ENCODE measurements around the gene ISCA2.

DNA sequence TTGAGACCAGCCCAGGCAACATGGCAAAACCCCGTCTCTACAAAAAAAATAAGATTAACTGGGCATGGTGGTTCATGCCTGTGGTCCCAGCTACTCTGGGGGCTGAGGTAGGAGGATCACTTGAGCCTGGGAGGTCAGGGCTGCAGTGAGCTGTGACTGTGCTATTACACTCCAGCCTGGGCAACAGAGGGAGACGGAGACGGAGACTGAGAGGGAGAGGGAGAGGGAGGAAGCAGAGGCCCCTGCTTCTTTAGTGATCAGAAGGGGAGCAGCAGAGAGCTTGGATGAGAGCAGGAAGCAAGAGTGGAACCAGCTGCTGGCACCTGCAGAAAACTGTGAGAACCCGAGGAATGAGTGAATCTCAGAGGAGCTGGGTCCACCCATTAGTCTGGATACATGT, 45.9 kb downstream of the ISCA2 start:
- no peak for TF ChIP-seq SP1 (IDR thresholded peaks at IDR 0.05)
- no peak for TF ChIP-seq FOXK2 (IDR thresholded peaks at IDR 0.05)
- TF ChIP-seq NFRKB (IDR thresholded peaks at IDR 0.05) = no peak
- TF ChIP-seq, protein P1, sequence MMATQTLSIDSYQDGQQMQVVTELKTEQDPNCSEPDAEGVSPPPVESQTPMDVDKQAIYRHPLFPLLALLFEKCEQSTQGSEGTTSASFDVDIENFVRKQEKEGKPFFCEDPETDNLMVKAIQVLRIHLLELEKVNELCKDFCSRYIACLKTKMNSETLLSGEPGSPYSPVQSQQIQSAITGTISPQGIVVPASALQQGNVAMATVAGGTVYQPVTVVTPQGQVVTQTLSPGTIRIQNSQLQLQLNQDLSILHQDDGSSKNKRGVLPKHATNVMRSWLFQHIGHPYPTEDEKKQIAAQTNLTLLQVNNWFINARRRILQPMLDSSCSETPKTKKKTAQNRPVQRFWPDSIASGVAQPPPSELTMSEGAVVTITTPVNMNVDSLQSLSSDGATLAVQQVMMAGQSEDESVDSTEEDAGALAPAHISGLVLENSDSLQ (IDR thresholded peaks at IDR 0.05) = no peak
- no peak for TF ChIP-seq ARNT (IDR thresholded peaks at IDR 0.05)

Data from HEK293T (cell line).